GM23338 (cell line): ENCODE data around the gene CORO2A. TPM values are rescaled to one million over a fixed set of nuclear protein-coding genes. Genes with fewer than 3 reads are reported as not detected.

Source experiments
- ATAC-seq: fragments of 200-7000 bp; cut with Tn5 transposase; 3 replicates; pipeline ENCODE4 v1.9.1; 2020
- DNase-seq: peaks from one replicate; pipeline ENCODE4 v3.0.0-alpha.2; 2015; ENCODE audit warnings: low spot score
- H2AFZ ChIP-seq: fragments of 200-600 bp; sonication (generic); 2 replicates; pipeline ENCODE4 v1.8.0; 2016; ENCODE audit warnings: antibody characterized with exemption, mild to moderate bottlenecking, moderate library complexity
- H3F3A ChIP-seq: fragments of 200-600 bp; sonication (generic); replicated peaks from 2 replicates; pipeline ENCODE4 v1.8.0; 2017; ENCODE audit warnings: antibody characterized with exemption, mixed run types, low read depth
- H3K27ac ChIP-seq: fragments of 200-600 bp; sonication (generic); 2 replicates; pipeline ENCODE4 v1.6.1; 2016; ENCODE audit warnings: low read depth
- H3K27me3 ChIP-seq: fragments of 200-600 bp; sonication (generic); 2 replicates; pipeline ENCODE4 v1.8.0; 2016; ENCODE audit warnings: mild to moderate bottlenecking, mixed run types, moderate library complexity; ENCODE audit not compliant: insufficient read depth
- H3K36me3 ChIP-seq: fragments of 200-600 bp; sonication (generic); 2 replicates; pipeline ENCODE4 v1.8.0; 2016; ENCODE audit warnings: mild to moderate bottlenecking; ENCODE audit not compliant: insufficient read depth
- H3K4me1 ChIP-seq: fragments of 200-600 bp; sonication (generic); 2 replicates; pipeline ENCODE4 v1.8.0; 2016; ENCODE audit warnings: mild to moderate bottlenecking, moderate library complexity; ENCODE audit not compliant: insufficient read depth
- H3K4me2 ChIP-seq: fragments of 200-600 bp; sonication (generic); 2 replicates; pipeline ENCODE4 v1.7.1; 2017; ENCODE audit warnings: mixed run types
- H3K4me3 ChIP-seq: fragments of 200-600 bp; sonication (generic); 2 replicates; pipeline ENCODE4 v1.6.1; 2016; ENCODE audit warnings: mixed run types
- H3K79me2 ChIP-seq: fragments of 200-600 bp; sonication (generic); replicated peaks from 2 replicates; pipeline ENCODE4 v1.8.0; 2017; ENCODE audit warnings: mild to moderate bottlenecking; ENCODE audit not compliant: insufficient read depth
- H3K9me2 ChIP-seq: fragments of 200-600 bp; sonication (generic); 2 replicates; pipeline ENCODE4 v1.8.0; 2017; ENCODE audit not compliant: insufficient read depth
- H4K20me1 ChIP-seq: fragments of 200-600 bp; sonication (generic); replicated peaks from 2 replicates; pipeline ENCODE4 v1.8.0; 2017; ENCODE audit warnings: mild to moderate bottlenecking; ENCODE audit not compliant: insufficient read depth
- H3K27ac Mint-ChIP-seq: 2 replicates; pipeline ENCODE4 v1.8.0; 2020; ENCODE audit warnings: inconsistent platforms, mild to moderate bottlenecking, moderate library complexity, mixed read lengths
- H3K27me3 Mint-ChIP-seq: 3 replicates; pipeline ENCODE4 v1.8.0; 2022; ENCODE audit warnings: low read depth, mild to moderate bottlenecking, moderate library complexity, mixed read lengths, inconsistent platforms; ENCODE audit not compliant: insufficient read depth, poor library complexity
- H3K36me3 Mint-ChIP-seq: 3 replicates; pipeline ENCODE4 v1.8.0; 2021; ENCODE audit warnings: low read depth, mild to moderate bottlenecking, inconsistent platforms, moderate library complexity, mixed read lengths
- H3K4me1 Mint-ChIP-seq: 3 replicates; pipeline ENCODE4 v1.8.0; 2020; ENCODE audit warnings: mild to moderate bottlenecking, inconsistent platforms, mixed read lengths
- H3K4me3 Mint-ChIP-seq: 3 replicates; pipeline ENCODE4 v1.8.0; 2021; ENCODE audit warnings: moderate library complexity, mild to moderate bottlenecking, inconsistent platforms, mixed read lengths
- H3K9me3 Mint-ChIP-seq: 3 replicates; pipeline ENCODE4 v1.8.0; 2020; ENCODE audit warnings: moderate library complexity, mild to moderate bottlenecking, inconsistent platforms, mixed read lengths
- CREB1 ChIP-seq: fragments of 250-450 bp; sonication (Bioruptor Pico); IDR thresholded peaks from 2 replicates; pipeline ENCODE4 v1.5.0; 2020; ENCODE audit warnings: low read depth, mild to moderate bottlenecking, moderate library complexity
- ETS1 ChIP-seq: IDR thresholded peaks from 2 replicates; pipeline ENCODE4 v1.6.1; 2016; ENCODE audit warnings: antibody characterized with exemption
- EZH2 ChIP-seq: fragments of 200-600 bp; sonication (generic); IDR thresholded peaks from one replicate; pipeline ENCODE4 v1.8.0; 2017; ENCODE audit warnings: antibody characterized with exemption, mild to moderate bottlenecking, low read depth; ENCODE audit not compliant: unreplicated experiment
- EZH2phosphoT487 ChIP-seq: fragments of 200-600 bp; sonication (generic); IDR thresholded peaks from one replicate; pipeline ENCODE4 v1.8.1; 2018; ENCODE audit warnings: antibody characterized with exemption; ENCODE audit not compliant: unreplicated experiment
- ZNF114 ChIP-seq: fragments of 250-450 bp; sonication (Bioruptor Pico); IDR thresholded peaks from 2 replicates; pipeline ENCODE4 v1.5.0; 2020; ENCODE audit warnings: mild to moderate bottlenecking, moderate library complexity
- ZNF331 ChIP-seq: fragments of 250-450 bp; sonication (Bioruptor Pico); IDR thresholded peaks from 2 replicates; pipeline ENCODE4 v1.5.0; 2020; ENCODE audit warnings: low read depth, mild to moderate bottlenecking, moderate library complexity
- polyA plus RNA-seq: library from polyadenylated mRNA; unstranded; fragments of >200 nt; fragmentation: Nextera tagmentation; extraction: Ambion mirVana; gene quantifications from 2 replicates; pipeline ENCODE4 v1.2.1, GENCODE V29; 2016
- total RNA-seq: library from RNA; depleted of rRNA; stranded (reverse); fragments of >200 nt; shearing (Covaris generic); gene quantifications from 2 replicates; pipeline ENCODE4 v1.2.3, GENCODE V29; 2014
- TF ChIP-seq, protein P1 (sequence below), 2 experiments: fragments of 200-600 bp in 1 of 2; sonication (generic) in 1 of 2; conservative IDR thresholded peaks; 2 replicates each; pipeline versions ENCODE4 v1.5.1 to v1.6.1; 2016 to 2017; ENCODE audit warnings: antibody characterized with exemption in 2 of 2, low read depth in 2 of 2, mild to moderate bottlenecking in 2 of 2, moderate library complexity in 1 of 2

The CORO2A gene
- total and polyA plus RNA-seq, 2 experiments from 2014 or later, result 12.9 to 27.6 TPM

DNA sequence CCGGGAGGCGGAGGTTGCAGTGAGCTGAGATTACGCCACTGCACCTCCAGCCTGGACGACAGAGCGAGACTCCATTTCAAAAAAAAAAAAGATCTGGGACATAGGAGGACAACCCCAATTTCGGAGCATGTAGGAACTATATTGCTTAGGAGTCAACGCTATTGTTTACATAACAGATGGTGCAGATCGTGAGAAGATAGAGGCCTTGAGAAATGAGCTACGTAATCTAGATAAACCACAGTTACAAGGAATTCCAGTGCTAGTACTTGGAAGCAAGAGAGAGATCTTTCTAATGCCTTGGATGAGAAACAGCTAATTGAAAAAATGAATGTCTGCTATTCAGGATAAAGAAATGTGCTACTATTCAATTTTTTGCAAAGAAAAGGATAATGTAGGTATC, 42.7 kb upstream of the CORO2A start (continued):
- TF ChIP-seq, protein P1, sequence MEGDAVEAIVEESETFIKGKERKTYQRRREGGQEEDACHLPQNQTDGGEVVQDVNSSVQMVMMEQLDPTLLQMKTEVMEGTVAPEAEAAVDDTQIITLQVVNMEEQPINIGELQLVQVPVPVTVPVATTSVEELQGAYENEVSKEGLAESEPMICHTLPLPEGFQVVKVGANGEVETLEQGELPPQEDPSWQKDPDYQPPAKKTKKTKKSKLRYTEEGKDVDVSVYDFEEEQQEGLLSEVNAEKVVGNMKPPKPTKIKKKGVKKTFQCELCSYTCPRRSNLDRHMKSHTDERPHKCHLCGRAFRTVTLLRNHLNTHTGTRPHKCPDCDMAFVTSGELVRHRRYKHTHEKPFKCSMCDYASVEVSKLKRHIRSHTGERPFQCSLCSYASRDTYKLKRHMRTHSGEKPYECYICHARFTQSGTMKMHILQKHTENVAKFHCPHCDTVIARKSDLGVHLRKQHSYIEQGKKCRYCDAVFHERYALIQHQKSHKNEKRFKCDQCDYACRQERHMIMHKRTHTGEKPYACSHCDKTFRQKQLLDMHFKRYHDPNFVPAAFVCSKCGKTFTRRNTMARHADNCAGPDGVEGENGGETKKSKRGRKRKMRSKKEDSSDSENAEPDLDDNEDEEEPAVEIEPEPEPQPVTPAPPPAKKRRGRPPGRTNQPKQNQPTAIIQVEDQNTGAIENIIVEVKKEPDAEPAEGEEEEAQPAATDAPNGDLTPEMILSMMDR (conservative IDR thresholded peaks at IDR 0.05; ENCODE audit: low read depth in 2 of 2), result no peak
- TF ChIP-seq ETS1 (no peak), ZNF331 (CRISPR knock-in tag) (no peak), ZNF114 (CRISPR knock-in tag) (no peak), EZH2 (no peak), EZH2phosphoT487 (no peak), CREB1 (no peak)

GRCh38 chr9:98234245-98234825, 41.9 kb upstream of the CORO2A start:
- TF ChIP-seq EZH2, result no peak
- TF ChIP-seq, protein P1 (conservative IDR thresholded peaks at IDR 0.05; ENCODE audit: low read depth in 2 of 2), result peak; percentile 48 to 58
- Mint-ChIP-seq H3K27me3 (peaks cover 2% of the 10 kb centered on the region), H3K4me3 (no peak overlapping the region), H3K9me3 (no peaks in the 10 kb centered on the region), H3K27ac (peak overlapping the region; percentile 67; the same call in 1 of the 2 replicates), H3K36me3 (peaks cover 1% of the 10 kb centered on the region; the same call in 1 of the 3 replicates), H3K4me1 (0 out of 3 replicates have a peak, but pooled peaks cover 2% of the 10 kb centered on the region)
- no peaks in the 10 kb centered on the region for H3K4me1 ChIP-seq
- no peak overlapping the region for H3K4me2 ChIP-seq
- no peak overlapping the region for H3K4me3 ChIP-seq
- DNase-seq (peak; percentile 53), ATAC-seq (peak; percentile 76)
- no peak overlapping the region for H3K27ac ChIP-seq
- H2AFZ ChIP-seq, result no peak overlapping the region
- H3K9me2 ChIP-seq, result no peaks in the 10 kb centered on the region
- no peaks in the 10 kb centered on the region for H3F3A ChIP-seq
- no peaks in the 10 kb centered on the region for H3K36me3 ChIP-seq
- H3K79me2 ChIP-seq, result no peaks in the 10 kb centered on the region; the same call in 1 of the 2 replicates
- no peaks in the 10 kb centered on the region for H3K27me3 ChIP-seq
- H4K20me1 ChIP-seq, result no peaks in the 10 kb centered on the region
